AG09319 (cell line): ENCODE data around the gene PHTF1.
"Not testable (repeated sequence)": the region's sequence is repeated elsewhere in the genome, so short reads cannot be mapped to it uniquely, and the experiment has no call there.

Experiments used
- DNase-seq: peaks from one replicate; pipeline ENCODE4 v3.0.0-alpha.2; 2010; ENCODE audit warnings: low read depth; ENCODE audit errors: extremely low read depth
- CTCF ChIP-seq: IDR thresholded peaks from 2 replicates; pipeline ENCODE4 v1.5.1; 2011; ENCODE audit warnings: low read depth, mild to moderate bottlenecking, inconsistent platforms, low read length, moderate library complexity

The PHTF1 gene

GRCh38 chr1:113760102-113761080 is 1.1 kb upstream of the PHTF1 start:
- no peak for TF ChIP-seq CTCF
- DNase-seq = no peak

DNA sequence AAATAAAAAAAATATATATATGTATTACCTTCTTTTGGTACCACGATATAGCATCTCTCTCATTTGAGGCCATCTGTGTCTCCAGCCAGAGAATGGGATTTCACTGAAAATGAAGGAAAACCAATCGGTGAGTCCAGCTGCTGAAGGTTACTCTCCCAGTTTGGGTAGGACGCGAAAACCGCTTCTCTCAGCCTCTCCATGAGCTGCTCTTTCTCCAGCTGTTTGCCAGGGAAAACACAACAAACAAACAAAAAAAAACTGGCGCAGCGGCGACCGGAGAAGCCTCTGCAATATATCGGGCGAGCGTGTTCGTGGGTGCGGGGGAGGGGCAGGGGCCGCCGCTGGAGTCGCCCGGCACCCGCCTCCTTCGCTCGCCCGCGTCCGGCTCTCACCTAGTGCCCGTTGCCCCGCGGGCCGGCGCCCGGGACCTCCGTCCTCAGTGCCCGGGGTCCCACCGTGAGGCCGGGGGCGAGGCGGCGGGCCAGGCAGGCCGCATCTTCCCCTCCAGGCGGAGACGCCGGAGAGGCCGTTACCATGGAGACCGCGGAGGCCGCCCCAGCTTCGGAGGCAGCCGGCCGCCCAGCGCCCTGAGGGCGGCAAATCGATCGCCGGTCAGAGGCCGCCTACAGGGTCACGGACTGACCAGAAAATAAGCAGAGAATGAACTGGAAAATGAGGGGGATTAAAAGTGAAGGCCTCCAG is 504 bp downstream of the PHTF1 start:
- no peak for TF ChIP-seq CTCF
- no peak for DNase-seq

DNA sequence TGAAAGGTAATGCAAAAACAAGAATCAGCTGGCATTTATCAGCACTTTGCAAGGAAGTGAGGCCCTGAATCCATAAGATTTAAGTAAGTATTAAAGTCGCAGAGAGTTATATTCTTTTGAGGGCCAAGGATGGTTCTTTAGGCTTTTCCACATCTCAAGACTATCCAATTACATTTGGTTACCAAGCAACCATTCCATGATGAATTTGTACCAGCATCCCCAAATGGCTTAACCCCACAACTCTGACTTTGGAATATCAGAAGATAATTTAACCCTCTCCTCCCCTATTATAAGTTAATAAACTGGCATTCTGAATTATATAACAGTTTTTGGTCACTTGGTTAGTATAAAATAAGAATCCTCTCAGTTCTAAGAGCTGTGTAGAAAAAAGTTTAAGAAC is 2.8 kb downstream of the PHTF1 start:
- DNase-seq = no peak
- TF ChIP-seq CTCF = no peak

DNA sequence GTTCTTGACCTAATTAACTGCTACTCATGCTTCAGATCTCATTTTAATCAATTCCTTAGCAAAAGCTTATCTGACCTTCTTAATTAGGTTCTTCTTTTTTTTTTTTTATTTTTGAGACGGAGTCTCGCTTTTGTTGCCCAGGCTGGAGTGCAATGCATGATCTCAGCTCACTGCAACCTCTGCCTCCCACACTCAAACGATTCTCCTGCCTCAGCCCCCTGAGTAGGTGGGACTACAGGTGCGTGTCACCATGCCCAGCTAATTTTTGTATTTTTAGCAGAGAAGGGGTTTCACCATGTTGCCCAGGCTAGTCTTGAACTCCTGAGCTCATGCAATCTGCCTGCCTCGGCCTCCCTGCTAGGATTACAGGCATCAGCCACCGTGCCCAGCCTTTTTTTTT is 6.0 kb downstream of the PHTF1 start:
- DNase-seq = not testable (repeated sequence)

- no peak for TF ChIP-seq CTCF
- no peak for DNase-seq
Measured at GRCh38 chr1:113751516-113751915, 7.8 kb downstream of the PHTF1 start.

- TF ChIP-seq CTCF = no peak
- DNase-seq = no peak
Measured at GRCh38 chr1:113751114-113751513, 8.2 kb downstream of the PHTF1 start.

GRCh38 chr1:113749402-113749801 is 9.9 kb downstream of the PHTF1 start:
- no peak for TF ChIP-seq CTCF
- DNase-seq = no peak
